SK-N-SH (cell line): ENCODE measurements around the gene SINHCAF.
A peak's percentile ranks its signal among the peaks of the same experiment; 100 is the strongest.

Source experiments
- EP300 ChIP-seq, 2 experiments: IDR thresholded peaks; 2 replicates each; pipeline versions ENCODE4 v1.4.0 to v1.6.1; 2012; ENCODE audit warnings: borderline replicate concordance in 1 of 2, low read depth in 1 of 2, low read length in 1 of 2
- POLR2AphosphoS5 ChIP-seq: IDR thresholded peaks from 2 replicates; pipeline ENCODE4 v1.6.1; 2012; ENCODE audit warnings: low read depth, low read length
- RFX5 ChIP-seq: IDR thresholded peaks from 2 replicates; pipeline ENCODE4 v1.6.1; 2012; ENCODE audit warnings: mild to moderate bottlenecking, improper control_type of control experiment, low read length
- TF ChIP-seq, protein P1 (sequence below): fragments of 200-600 bp; sonication (generic); IDR thresholded peaks from 2 replicates; pipeline ENCODE4 v1.6.1; 2017; ENCODE audit warnings: antibody characterized with exemption, mild to moderate bottlenecking, moderate library complexity
- TF ChIP-seq, protein P2 (sequence below): IDR thresholded peaks from 2 replicates; pipeline ENCODE4 v1.4.0; 2012; ENCODE audit warnings: low read depth

DNA sequence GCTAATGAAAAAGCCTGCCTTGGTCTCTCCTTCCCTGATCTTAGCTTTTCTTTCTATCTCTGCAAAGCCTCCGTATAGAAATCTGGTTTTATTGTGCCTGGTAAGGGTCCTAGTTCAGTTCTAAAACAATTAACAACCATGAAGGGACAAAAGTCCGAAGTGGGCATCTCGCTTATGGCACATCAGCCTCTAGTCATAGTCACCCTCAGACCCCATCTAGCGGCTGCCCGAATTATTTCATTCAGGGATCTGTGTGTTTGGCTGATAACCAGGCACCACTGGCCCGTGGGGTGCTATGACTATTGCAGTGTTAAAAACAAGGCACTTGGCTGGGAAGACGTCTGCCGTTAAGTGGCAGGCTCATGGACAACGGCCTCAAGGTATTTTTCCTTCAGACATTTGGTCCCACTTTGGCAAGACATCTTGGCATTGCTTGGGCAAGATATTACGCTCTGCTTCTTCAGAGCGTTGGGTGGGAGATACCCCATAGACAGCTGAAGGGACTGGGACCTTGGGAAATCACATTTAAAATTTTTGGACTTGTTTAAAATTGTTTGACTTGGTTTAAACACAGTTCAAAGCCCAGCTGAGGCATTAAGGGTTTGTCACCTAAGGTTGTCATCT lies 87.1 kb downstream of the SINHCAF start:
- TF ChIP-seq EP300 (IDR thresholded peaks at IDR 0.05; ENCODE audit: borderline replicate concordance in 1 of 2, low read depth in 1 of 2, low read length in 1 of 2) (no peak), RFX5 (no peak), POLR2AphosphoS5 (no peak)
- TF ChIP-seq, protein P1, sequence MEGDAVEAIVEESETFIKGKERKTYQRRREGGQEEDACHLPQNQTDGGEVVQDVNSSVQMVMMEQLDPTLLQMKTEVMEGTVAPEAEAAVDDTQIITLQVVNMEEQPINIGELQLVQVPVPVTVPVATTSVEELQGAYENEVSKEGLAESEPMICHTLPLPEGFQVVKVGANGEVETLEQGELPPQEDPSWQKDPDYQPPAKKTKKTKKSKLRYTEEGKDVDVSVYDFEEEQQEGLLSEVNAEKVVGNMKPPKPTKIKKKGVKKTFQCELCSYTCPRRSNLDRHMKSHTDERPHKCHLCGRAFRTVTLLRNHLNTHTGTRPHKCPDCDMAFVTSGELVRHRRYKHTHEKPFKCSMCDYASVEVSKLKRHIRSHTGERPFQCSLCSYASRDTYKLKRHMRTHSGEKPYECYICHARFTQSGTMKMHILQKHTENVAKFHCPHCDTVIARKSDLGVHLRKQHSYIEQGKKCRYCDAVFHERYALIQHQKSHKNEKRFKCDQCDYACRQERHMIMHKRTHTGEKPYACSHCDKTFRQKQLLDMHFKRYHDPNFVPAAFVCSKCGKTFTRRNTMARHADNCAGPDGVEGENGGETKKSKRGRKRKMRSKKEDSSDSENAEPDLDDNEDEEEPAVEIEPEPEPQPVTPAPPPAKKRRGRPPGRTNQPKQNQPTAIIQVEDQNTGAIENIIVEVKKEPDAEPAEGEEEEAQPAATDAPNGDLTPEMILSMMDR: peak; percentile 77
- TF ChIP-seq, protein P2, sequence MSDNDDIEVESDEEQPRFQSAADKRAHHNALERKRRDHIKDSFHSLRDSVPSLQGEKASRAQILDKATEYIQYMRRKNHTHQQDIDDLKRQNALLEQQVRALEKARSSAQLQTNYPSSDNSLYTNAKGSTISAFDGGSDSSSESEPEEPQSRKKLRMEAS: no peak
